Gastrocnemius medialis (tissue), 4 donors: ENCODE measurements around the gene IL4R.

Experiments
- POLR2A ChIP-seq, 2 donors: fragments of 450-650 bp; IDR thresholded peaks; one replicate each; pipeline ENCODE4 v1.6.1; 2017; ENCODE audit warnings: antibody characterized with exemption in 2 of 2, mild to moderate bottlenecking in 2 of 2, moderate library complexity in 2 of 2
- TF ChIP-seq, protein P1 (sequence below), 5 experiments: fragments of 450-650 bp in 3 of 5; fragments of 200-600 bp in 2 of 5; sonication (generic) in 2 of 5; IDR thresholded peaks in 4 of 5; conservative IDR thresholded peaks in 1 of 5; 1 replicate in 4 of 5; 2 replicates in 1 of 5; pipeline ENCODE4 v1.5.1; 2016 to 2019; ENCODE audit warnings: antibody characterized with exemption in 5 of 5, mild to moderate bottlenecking in 3 of 5, moderate library complexity in 3 of 5

DNA sequence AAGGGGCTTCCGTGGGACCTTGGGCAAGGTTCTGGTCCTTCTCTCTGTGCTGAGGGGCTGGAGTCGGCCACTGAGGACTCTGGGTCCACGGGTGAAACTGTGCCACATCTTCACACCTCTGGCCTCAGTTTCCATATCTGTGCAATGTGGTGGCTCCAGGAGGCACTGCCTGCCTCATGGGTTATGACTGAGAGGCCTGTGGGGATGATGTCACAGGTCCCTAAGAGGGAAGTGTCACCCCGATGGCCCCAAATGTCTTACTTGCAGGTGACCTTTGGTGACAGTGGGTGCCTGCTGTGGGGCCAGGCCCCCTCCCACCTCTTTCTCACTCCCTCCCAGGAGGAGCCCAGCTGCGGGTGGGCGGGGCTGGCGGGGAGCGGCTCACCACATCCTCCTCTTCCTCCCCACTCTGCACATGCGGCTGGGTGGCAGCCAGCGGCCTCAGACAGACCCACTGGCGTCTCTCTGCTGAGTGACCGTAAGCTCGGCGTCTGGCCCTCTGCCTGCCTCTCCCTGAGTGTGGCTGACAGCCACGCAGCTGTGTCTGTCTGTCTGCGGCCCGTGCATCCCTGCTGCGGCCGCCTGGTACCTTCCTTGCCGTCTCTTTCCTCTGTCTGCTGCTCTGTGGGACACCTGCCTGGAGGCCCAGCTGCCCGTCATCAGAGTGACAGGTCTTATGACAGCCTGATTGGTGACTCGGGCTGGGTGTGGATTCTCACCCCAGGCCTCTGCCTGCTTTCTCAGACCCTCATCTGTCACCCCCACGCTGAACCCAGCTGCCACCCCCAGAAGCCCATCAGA, 88.2 kb downstream of the IL4R start, which contains the start of gene IL21R:
- TF ChIP-seq, protein P1, sequence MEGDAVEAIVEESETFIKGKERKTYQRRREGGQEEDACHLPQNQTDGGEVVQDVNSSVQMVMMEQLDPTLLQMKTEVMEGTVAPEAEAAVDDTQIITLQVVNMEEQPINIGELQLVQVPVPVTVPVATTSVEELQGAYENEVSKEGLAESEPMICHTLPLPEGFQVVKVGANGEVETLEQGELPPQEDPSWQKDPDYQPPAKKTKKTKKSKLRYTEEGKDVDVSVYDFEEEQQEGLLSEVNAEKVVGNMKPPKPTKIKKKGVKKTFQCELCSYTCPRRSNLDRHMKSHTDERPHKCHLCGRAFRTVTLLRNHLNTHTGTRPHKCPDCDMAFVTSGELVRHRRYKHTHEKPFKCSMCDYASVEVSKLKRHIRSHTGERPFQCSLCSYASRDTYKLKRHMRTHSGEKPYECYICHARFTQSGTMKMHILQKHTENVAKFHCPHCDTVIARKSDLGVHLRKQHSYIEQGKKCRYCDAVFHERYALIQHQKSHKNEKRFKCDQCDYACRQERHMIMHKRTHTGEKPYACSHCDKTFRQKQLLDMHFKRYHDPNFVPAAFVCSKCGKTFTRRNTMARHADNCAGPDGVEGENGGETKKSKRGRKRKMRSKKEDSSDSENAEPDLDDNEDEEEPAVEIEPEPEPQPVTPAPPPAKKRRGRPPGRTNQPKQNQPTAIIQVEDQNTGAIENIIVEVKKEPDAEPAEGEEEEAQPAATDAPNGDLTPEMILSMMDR (IDR thresholded peaks at IDR 0.05 in 4 of 5, conservative IDR thresholded peaks at IDR 0.05 in 1 of 5): no peak
- TF ChIP-seq POLR2A (IDR thresholded peaks at IDR 0.05): no peak
